ENCODE results near the gene OR8B12.
"Not testable (repeated sequence)": the region's sequence is repeated elsewhere in the genome, so short reads cannot be mapped to it uniquely, and the experiment has no call there.

OR8B12 gene

DNA sequence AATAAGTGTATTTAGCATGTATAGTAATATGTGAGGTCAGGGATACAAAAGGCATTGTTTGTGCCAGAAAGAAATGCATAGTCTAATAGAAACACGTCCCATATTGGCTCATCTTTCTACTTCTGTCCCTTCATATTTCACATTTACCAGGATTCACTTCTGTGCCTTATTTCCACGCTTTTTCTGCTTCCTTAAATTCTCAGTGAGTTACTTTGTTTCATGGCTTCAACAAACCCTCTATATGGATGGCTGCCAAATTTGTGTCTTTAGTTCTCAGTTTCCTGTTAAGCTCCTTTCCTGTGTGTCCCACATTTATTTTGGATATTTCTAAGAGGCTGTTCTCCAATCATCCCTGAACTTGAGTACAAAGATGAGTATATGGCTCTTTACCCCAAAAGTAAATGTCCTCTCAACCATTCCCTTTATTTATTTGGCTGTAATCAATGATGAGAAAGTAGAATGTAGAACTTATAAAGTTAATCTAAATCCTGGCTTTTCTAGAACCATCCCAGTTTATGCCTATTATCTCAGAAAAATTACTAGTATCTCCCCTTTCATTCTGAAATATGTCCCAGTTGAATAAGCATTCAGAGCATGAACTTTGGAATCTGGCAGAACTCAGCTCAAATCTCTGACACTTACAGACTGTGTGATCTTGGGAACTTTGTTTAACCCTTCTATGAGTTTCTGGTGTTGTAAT, 23.5 kb downstream of the OR8B12 start:
- TF ChIP-seq TCF4 (CRISPR knock-in tag; IDR thresholded peaks at IDR 0.05; ENCODE audit: borderline replicate concordance) (no peak), PPARA (CRISPR knock-in tag; IDR thresholded peaks at IDR 0.05; ENCODE audit: borderline replicate concordance) (no peak), ISL1 (CRISPR knock-in tag; IDR thresholded peaks at IDR 0.05) (no peak), TOX (CRISPR knock-in tag; IDR thresholded peaks at IDR 0.05; ENCODE audit: borderline replicate concordance) (no peak), RARB (CRISPR knock-in tag; IDR thresholded peaks at IDR 0.05) (no peak)
- TF ChIP-seq, protein P1, sequence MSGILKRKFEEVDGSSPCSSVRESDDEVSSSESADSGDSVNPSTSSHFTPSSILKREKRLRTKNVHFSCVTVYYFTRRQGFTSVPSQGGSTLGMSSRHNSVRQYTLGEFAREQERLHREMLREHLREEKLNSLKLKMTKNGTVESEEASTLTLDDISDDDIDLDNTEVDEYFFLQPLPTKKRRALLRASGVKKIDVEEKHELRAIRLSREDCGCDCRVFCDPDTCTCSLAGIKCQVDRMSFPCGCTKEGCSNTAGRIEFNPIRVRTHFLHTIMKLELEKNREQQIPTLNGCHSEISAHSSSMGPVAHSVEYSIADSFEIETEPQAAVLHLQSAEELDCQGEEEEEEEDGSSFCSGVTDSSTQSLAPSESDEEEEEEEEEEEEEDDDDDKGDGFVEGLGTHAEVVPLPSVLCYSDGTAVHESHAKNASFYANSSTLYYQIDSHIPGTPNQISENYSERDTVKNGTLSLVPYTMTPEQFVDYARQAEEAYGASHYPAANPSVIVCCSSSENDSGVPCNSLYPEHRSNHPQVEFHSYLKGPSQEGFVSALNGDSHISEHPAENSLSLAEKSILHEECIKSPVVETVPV (CRISPR knock-in tag; IDR thresholded peaks at IDR 0.05) = no peak
- ATAC-seq = no peak

DNA sequence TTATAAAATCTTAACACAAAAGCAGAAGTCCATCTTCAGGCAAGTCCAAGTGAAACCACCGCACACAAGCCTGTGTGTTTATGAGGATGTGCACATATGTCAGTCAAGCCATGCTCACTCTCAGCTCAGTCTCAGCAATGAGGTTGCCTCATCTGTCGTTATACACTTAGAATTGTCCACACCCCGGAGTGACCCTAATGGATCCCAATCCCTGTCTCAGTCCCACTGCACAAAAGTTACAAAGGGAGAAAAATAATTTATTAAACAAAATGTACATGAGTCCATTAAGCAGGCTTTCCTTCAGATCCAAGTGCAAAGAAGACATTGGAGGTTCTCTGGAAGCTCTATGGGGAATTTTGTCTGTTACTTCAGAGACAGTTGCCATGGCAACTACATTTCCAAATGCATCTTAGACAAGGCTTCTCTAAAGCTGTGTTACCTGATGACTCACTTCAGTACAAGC, 24.4 kb downstream of the OR8B12 start:
- no peak for ATAC-seq
- TF ChIP-seq ZNF565 (CRISPR knock-in tag; conservative IDR thresholded peaks at IDR 0.05; ENCODE audit: low read depth) (no peak), ZFP30 (CRISPR knock-in tag; IDR thresholded peaks at IDR 0.05) (no peak), GLIS3 (CRISPR knock-in tag; IDR thresholded peaks at IDR 0.05) (no peak), ZNF8 (CRISPR knock-in tag; IDR thresholded peaks at IDR 0.05) (no peak), ZC3H10 (CRISPR knock-in tag; IDR thresholded peaks at IDR 0.05) (no peak), ISL1 (CRISPR knock-in tag; IDR thresholded peaks at IDR 0.05) (no peak), SNAI2 (CRISPR knock-in tag; IDR thresholded peaks at IDR 0.05) (no peak), ZFP3 (CRISPR knock-in tag; IDR thresholded peaks at IDR 0.05) (no peak), TCF4 (CRISPR knock-in tag; IDR thresholded peaks at IDR 0.05; ENCODE audit: borderline replicate concordance) (no peak)

DNA sequence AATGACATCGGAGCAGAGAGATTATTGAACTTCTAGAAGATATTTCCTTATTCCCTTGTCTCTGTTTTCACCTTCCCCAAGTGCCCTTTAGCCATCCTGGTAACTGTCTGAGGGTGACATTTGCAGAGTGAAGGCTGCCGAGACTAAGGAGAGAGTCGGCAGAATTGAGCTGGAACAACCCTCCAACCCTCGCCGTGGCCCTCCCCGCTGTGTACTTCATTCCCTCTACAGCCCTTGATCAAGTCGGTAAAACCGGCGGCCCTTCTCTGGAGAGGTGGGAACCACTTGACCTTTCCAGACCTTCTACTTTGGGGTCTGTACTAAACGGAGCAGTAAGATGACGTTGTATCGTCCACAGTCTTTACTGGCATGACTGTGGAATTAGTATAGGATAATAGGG, 26.1 kb downstream of the OR8B12 start:
- no peak; the same call in 2 of the 3 replicates for ATAC-seq

DNA sequence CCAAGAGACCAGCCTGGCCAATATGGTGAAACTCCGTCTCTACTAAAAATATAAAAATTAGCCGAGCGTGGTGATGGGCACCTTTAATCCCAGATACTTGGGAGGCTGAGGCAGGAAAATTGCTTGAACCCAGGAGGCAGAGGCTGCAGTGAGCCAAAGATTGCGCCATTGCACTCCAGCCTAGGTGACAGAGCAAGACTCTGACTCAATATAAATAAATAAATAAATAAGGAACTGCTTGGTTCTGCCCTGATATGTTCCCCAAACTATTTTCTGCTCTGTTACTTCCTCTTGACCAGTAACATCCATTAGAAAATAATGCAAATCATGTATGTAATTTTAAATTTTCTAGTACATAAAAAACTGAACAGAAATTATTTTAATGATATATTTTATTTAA, 28.8 kb downstream of the OR8B12 start:
- not testable (repeated sequence) for ATAC-seq

More for the DNA sequence above, 26.1 kb downstream of the OR8B12 start:
- TF ChIP-seq BACH2 (CRISPR knock-in tag; IDR thresholded peaks at IDR 0.05; ENCODE audit: borderline replicate concordance) (no peak), ZFP3 (CRISPR knock-in tag; IDR thresholded peaks at IDR 0.05) (no peak), GLIS3 (CRISPR knock-in tag; IDR thresholded peaks at IDR 0.05) (no peak), ZNF70 (CRISPR knock-in tag; IDR thresholded peaks at IDR 0.05) (no peak), CSDC2 (CRISPR knock-in tag; IDR thresholded peaks at IDR 0.05) (no peak), ISL1 (CRISPR knock-in tag; IDR thresholded peaks at IDR 0.05) (no peak), ZC3H10 (CRISPR knock-in tag; IDR thresholded peaks at IDR 0.05) (no peak), ARNTL (CRISPR knock-in tag; IDR thresholded peaks at IDR 0.05; ENCODE audit: borderline replicate concordance, low read depth) (no peak), TCF4 (CRISPR knock-in tag; IDR thresholded peaks at IDR 0.05; ENCODE audit: borderline replicate concordance) (no peak), TOX (CRISPR knock-in tag; IDR thresholded peaks at IDR 0.05; ENCODE audit: borderline replicate concordance) (no peak), ESRRG (CRISPR knock-in tag; IDR thresholded peaks at IDR 0.05) (no peak), ZNF565 (CRISPR knock-in tag; conservative IDR thresholded peaks at IDR 0.05; ENCODE audit: low read depth) (no peak)
- TF ChIP-seq, protein P2, sequence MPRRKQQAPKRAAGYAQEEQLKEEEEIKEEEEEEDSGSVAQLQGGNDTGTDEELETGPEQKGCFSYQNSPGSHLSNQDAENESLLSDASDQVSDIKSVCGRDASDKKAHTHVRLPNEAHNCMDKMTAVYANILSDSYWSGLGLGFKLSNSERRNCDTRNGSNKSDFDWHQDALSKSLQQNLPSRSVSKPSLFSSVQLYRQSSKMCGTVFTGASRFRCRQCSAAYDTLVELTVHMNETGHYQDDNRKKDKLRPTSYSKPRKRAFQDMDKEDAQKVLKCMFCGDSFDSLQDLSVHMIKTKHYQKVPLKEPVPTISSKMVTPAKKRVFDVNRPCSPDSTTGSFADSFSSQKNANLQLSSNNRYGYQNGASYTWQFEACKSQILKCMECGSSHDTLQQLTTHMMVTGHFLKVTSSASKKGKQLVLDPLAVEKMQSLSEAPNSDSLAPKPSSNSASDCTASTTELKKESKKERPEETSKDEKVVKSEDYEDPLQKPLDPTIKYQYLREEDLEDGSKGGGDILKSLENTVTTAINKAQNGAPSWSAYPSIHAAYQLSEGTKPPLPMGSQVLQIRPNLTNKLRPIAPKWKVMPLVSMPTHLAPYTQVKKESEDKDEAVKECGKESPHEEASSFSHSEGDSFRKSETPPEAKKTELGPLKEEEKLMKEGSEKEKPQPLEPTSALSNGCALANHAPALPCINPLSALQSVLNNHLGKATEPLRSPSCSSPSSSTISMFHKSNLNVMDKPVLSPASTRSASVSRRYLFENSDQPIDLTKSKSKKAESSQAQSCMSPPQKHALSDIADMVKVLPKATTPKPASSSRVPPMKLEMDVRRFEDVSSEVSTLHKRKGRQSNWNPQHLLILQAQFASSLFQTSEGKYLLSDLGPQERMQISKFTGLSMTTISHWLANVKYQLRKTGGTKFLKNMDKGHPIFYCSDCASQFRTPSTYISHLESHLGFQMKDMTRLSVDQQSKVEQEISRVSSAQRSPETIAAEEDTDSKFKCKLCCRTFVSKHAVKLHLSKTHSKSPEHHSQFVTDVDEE (CRISPR knock-in tag; IDR thresholded peaks at IDR 0.05) = no peak
- TF ChIP-seq, protein P3, sequence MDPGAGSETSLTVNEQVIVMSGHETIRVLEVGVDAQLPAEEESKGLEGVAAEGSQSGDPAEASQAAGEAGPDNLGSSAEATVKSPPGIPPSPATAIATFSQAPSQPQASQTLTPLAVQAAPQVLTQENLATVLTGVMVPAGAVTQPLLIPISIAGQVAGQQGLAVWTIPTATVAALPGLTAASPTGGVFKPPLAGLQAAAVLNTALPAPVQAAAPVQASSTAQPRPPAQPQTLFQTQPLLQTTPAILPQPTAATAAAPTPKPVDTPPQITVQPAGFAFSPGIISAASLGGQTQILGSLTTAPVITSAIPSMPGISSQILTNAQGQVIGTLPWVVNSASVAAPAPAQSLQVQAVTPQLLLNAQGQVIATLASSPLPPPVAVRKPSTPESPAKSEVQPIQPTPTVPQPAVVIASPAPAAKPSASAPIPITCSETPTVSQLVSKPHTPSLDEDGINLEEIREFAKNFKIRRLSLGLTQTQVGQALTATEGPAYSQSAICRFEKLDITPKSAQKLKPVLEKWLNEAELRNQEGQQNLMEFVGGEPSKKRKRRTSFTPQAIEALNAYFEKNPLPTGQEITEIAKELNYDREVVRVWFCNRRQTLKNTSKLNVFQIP (CRISPR knock-in tag; IDR thresholded peaks at IDR 0.05; ENCODE audit: borderline replicate concordance, low read depth) = no peak
- TF ChIP-seq, protein P4, sequence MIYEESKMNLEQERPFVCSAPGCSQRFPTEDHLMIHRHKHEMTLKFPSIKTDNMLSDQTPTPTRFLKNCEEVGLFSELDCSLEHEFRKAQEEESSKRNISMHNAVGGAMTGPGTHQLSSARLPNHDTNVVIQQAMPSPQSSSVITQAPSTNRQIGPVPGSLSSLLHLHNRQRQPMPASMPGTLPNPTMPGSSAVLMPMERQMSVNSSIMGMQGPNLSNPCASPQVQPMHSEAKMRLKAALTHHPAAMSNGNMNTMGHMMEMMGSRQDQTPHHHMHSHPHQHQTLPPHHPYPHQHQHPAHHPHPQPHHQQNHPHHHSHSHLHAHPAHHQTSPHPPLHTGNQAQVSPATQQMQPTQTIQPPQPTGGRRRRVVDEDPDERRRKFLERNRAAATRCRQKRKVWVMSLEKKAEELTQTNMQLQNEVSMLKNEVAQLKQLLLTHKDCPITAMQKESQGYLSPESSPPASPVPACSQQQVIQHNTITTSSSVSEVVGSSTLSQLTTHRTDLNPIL (CRISPR knock-in tag; IDR thresholded peaks at IDR 0.05; ENCODE audit: low read depth) = no peak
- TF ChIP-seq, protein P5, sequence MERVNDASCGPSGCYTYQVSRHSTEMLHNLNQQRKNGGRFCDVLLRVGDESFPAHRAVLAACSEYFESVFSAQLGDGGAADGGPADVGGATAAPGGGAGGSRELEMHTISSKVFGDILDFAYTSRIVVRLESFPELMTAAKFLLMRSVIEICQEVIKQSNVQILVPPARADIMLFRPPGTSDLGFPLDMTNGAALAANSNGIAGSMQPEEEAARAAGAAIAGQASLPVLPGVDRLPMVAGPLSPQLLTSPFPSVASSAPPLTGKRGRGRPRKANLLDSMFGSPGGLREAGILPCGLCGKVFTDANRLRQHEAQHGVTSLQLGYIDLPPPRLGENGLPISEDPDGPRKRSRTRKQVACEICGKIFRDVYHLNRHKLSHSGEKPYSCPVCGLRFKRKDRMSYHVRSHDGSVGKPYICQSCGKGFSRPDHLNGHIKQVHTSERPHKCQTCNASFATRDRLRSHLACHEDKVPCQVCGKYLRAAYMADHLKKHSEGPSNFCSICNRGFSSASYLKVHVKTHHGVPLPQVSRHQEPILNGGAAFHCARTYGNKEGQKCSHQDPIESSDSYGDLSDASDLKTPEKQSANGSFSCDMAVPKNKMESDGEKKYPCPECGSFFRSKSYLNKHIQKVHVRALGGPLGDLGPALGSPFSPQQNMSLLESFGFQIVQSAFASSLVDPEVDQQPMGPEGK (CRISPR knock-in tag; IDR thresholded peaks at IDR 0.05; ENCODE audit: borderline replicate concordance) = no peak
- TF ChIP-seq, protein P1 (CRISPR knock-in tag; IDR thresholded peaks at IDR 0.05) = no peak

Data from SK-N-SH treated with all-trans-retinoic acid at 6 μM for 48 hours (cell line).